ENCODE measurements around the gene PRSS50.
"Not testable (repeated sequence)": the region's sequence is repeated elsewhere in the genome, so short reads cannot be mapped to it uniquely, and the experiment has no call there.

Gene PRSS50

GRCh38 chr3:46717447-46718231 lies at the start of gene PRSS50:
Gene PRSS50 (minus strand): TSS chr3:46717869. CDS start chr3:46717824, 45 bp downstream.
- DNase-seq (ENCODE audit: low spot score): no peak

GRCh38 chr3:46764206-46764605 lies 46.5 kb upstream of the PRSS50 start:
- no peak for DNase-seq (ENCODE audit: low spot score)

GRCh38 chr3:46763178-46763577 lies 45.5 kb upstream of the PRSS50 start:
- DNase-seq (ENCODE audit: low spot score): no peak

- DNase-seq (ENCODE audit: low spot score): no peak
Measured at GRCh38 chr3:46759239-46760167, 41.8 kb upstream of the PRSS50 start.

GRCh38 chr3:46756642-46757041 lies 39.0 kb upstream of the PRSS50 start:
- no peak for DNase-seq (ENCODE audit: low spot score)

- DNase-seq (ENCODE audit: low spot score): no peak
Measured at GRCh38 chr3:46755646-46756045, 38.0 kb upstream of the PRSS50 start.

GRCh38 chr3:46753127-46753526 lies 35.5 kb upstream of the PRSS50 start:
- not testable (repeated sequence) for DNase-seq (ENCODE audit: low spot score)

GRCh38 chr3:46750555-46751038 lies 32.9 kb upstream of the PRSS50 start:
- no peak for DNase-seq (ENCODE audit: low spot score)

- no peak for DNase-seq (ENCODE audit: low spot score)
Measured at GRCh38 chr3:46749129-46749528, 31.5 kb upstream of the PRSS50 start.

- no peak for DNase-seq (ENCODE audit: low spot score)
Measured at GRCh38 chr3:46748170-46748569, 30.5 kb upstream of the PRSS50 start.

- DNase-seq (ENCODE audit: low spot score): no peak
Measured at GRCh38 chr3:46746711-46747110, 29.0 kb upstream of the PRSS50 start.

GRCh38 chr3:46742992-46743585 lies 25.4 kb upstream of the PRSS50 start:
- DNase-seq (ENCODE audit: low spot score): no peak

GRCh38 chr3:46739565-46739964 lies 21.9 kb upstream of the PRSS50 start:
- not testable (repeated sequence) for DNase-seq (ENCODE audit: low spot score)

- no peak for DNase-seq (ENCODE audit: low spot score)
Measured at GRCh38 chr3:46737329-46737731, 19.7 kb upstream of the PRSS50 start.

- DNase-seq (ENCODE audit: low spot score): no peak
Measured at GRCh38 chr3:46736006-46736872, 18.6 kb upstream of the PRSS50 start.

- no peak for DNase-seq (ENCODE audit: low spot score)
Measured at GRCh38 chr3:46734773-46735172, 17.1 kb upstream of the PRSS50 start.

GRCh38 chr3:46733026-46733800 lies 15.5 kb upstream of the PRSS50 start:
- no peak for DNase-seq (ENCODE audit: low spot score)

GRCh38 chr3:46731795-46732194 lies 14.1 kb upstream of the PRSS50 start:
- no peak for DNase-seq (ENCODE audit: low spot score)

GRCh38 chr3:46730819-46731218 lies 13.2 kb upstream of the PRSS50 start:
- no peak for DNase-seq (ENCODE audit: low spot score)

GRCh38 chr3:46729038-46729437 lies 11.4 kb upstream of the PRSS50 start:
- DNase-seq (ENCODE audit: low spot score): no peak
